Neutrophil (primary cell): Measurements from ENCODE around the gene STX11.
A peak's percentile ranks its signal among the peaks of the same experiment; 100 is the strongest.

Experiments used
- H3K27ac ChIP-seq: fragments of 200-600 bp; sonication (generic); 2 replicates; pipeline ENCODE4 v1.5.1; 2016; ENCODE audit warnings: mild to moderate bottlenecking, moderate library complexity
- H3K27me3 ChIP-seq: fragments of 200-600 bp; sonication (generic); 2 replicates; pipeline ENCODE4 v1.6.0; 2016; ENCODE audit warnings: mild to moderate bottlenecking
- H3K36me3 ChIP-seq: fragments of 200-600 bp; sonication (generic); 2 replicates; pipeline ENCODE4 v1.5.1; 2017
- H3K4me1 ChIP-seq, 2 experiments: fragments of 200-600 bp in 1 of 2; sonication (generic) in 1 of 2; 1 replicate in 1 of 2; 2 replicates in 1 of 2; pipeline versions ENCODE4 v1.5.1 to v1.6.1; 2013 to 2016; ENCODE audit warnings: low read depth in 1 of 2, low read length in 1 of 2, mild to moderate bottlenecking in 1 of 2, moderate library complexity in 1 of 2; ENCODE audit not compliant: control insufficient read depth in 1 of 2, insufficient read depth in 1 of 2
- H3K4me3 ChIP-seq, 2 experiments: fragments of 200-600 bp in 1 of 2; sonication (generic) in 1 of 2; 1 replicate in 1 of 2; 2 replicates in 1 of 2; pipeline ENCODE4 v1.5.1; 2013 to 2016; ENCODE audit warnings: low read depth in 1 of 2, low read length in 1 of 2, mild to moderate bottlenecking in 1 of 2, moderate library complexity in 1 of 2
- H3K9me3 ChIP-seq: fragments of 200-600 bp; sonication (generic); 2 replicates; pipeline ENCODE4 v1.5.1; 2016
- CTCF ChIP-seq: fragments of 200-600 bp; sonication (generic); IDR thresholded peaks from 2 replicates; pipeline ENCODE4 v1.5.1; 2016; ENCODE audit warnings: antibody characterized with exemption

The STX11 gene

GRCh38 chr6:144143106-144143505 is 7.2 kb upstream of the STX11 start:
- no peaks in the 10 kb centered on the region for H3K9me3 ChIP-seq
- peaks cover 77% of the 10 kb centered on the region in 2 experiments for H3K4me1 ChIP-seq
- no peak for TF ChIP-seq CTCF
- H3K27ac ChIP-seq, result no peak overlapping the region
- peaks cover 4% of the 10 kb centered on the region for H3K36me3 ChIP-seq
- no peaks in the 10 kb centered on the region for H3K27me3 ChIP-seq
- peak overlapping the region in 1 of 2 experiments; percentile 62 for H3K4me3 ChIP-seq

- H3K4me3 ChIP-seq, result no peak overlapping the region
- H3K9me3 ChIP-seq, result no peaks in the 10 kb centered on the region
- peaks cover 69 to 70% of the 10 kb centered on the region in 2 experiments for H3K4me1 ChIP-seq
- no peak for TF ChIP-seq CTCF
- H3K36me3 ChIP-seq, result peaks cover 4% of the 10 kb centered on the region
- H3K27ac ChIP-seq, result peak overlapping the region; percentile 22
- H3K27me3 ChIP-seq, result no peaks in the 10 kb centered on the region
Observed at GRCh38 chr6:144143878-144144277, 6.4 kb upstream of the STX11 start.

GRCh38 chr6:144144996-144145395 is 5.3 kb upstream of the STX11 start:
- Histone ChIP-seq H3K9me3 (no peaks in the 10 kb centered on the region), H3K27ac (peak overlapping the region; percentile 28), H3K36me3 (peaks cover 4% of the 10 kb centered on the region), H3K27me3 (no peaks in the 10 kb centered on the region), H3K4me1 (peaks cover 66 to 67% of the 10 kb centered on the region in 2 experiments), H3K4me3 (no peak overlapping the region)
- TF ChIP-seq CTCF, result no peak

GRCh38 chr6:144145541-144145940 is 4.8 kb upstream of the STX11 start:
- H3K27me3 ChIP-seq, result no peaks in the 10 kb centered on the region
- H3K9me3 ChIP-seq, result no peaks in the 10 kb centered on the region
- no peak overlapping the region for H3K4me3 ChIP-seq
- no peak for TF ChIP-seq CTCF
- peaks cover 65% of the 10 kb centered on the region in 2 experiments for H3K4me1 ChIP-seq
- H3K27ac ChIP-seq, result no peak overlapping the region
- peaks cover 4% of the 10 kb centered on the region for H3K36me3 ChIP-seq

GRCh38 chr6:144148886-144149285 is 1.4 kb upstream of the STX11 start:
- Histone ChIP-seq H3K36me3 (peaks cover 8% of the 10 kb centered on the region), H3K9me3 (no peaks in the 10 kb centered on the region), H3K27ac (peak overlapping the region; percentile 96), H3K4me1 (peaks cover 57% of the 10 kb centered on the region in 2 experiments), H3K27me3 (no peaks in the 10 kb centered on the region), H3K4me3 (no peak overlapping the region)
- TF ChIP-seq CTCF, result no peak

- H3K36me3 ChIP-seq, result peaks cover 14% of the 10 kb centered on the region
- TF ChIP-seq CTCF, result no peak
- H3K4me3 ChIP-seq, result peak overlapping the region; percentile 71 to 90
- H3K27me3 ChIP-seq, result no peaks in the 10 kb centered on the region
- no peaks in the 10 kb centered on the region for H3K9me3 ChIP-seq
- H3K4me1 ChIP-seq, result peaks cover 57% of the 10 kb centered on the region in 2 experiments
- H3K27ac ChIP-seq, result peak overlapping the region; percentile 96
Observed at GRCh38 chr6:144149558-144149893, 791 bp upstream of the STX11 start.
